Stomach (tissue), 4 donors: ENCODE data around the gene MRPS35.

Source experiments
- CTCF ChIP-seq, 7 experiments: fragments of 450-650 bp in 4 of 7; fragments of 200-600 bp in 3 of 7; sonication (generic) in 3 of 7; IDR thresholded peaks; one replicate each; pipeline ENCODE4 v1.5.1; 2016 to 2019; ENCODE audit warnings: antibody characterized with exemption in 7 of 7, control low read depth in 2 of 7, mild to moderate bottlenecking in 1 of 7
- POLR2AphosphoS5 ChIP-seq, 3 donors: sonication (generic); formaldehyde crosslinking; IDR thresholded peaks; one replicate each; pipeline ENCODE4 v1.6.1; 2016; ENCODE audit warnings: antibody characterized with exemption in 3 of 3

GRCh38 chr12:27703720-27704452, 6.7 kb upstream of the MRPS35 start:
- TF ChIP-seq CTCF (IDR thresholded peaks at IDR 0.05) (peak in 6 of 7 experiments; percentile 67 to 91 (median 83)), POLR2AphosphoS5 (IDR thresholded peaks at IDR 0.05) (peak in 1 of 3 donors; percentile 82)
